Right lung (tissue), 5 donors: Measurements from ENCODE around the gene MID1. TPM values are rescaled to one million over a fixed set of nuclear protein-coding genes. Genes with fewer than 3 reads are reported as not detected.

ENCODE experiments used
- DNase-seq, 2 donors: peaks; one replicate each; pipeline ENCODE4 v3.0.0-alpha.2; 2013
- polyA plus RNA-seq, 5 donors: library from polyadenylated mRNA; unstranded; fragments of 120-200 nt; gene quantifications; one replicate each; pipeline versions ENCODE4 v1.2.1 to v1.2.3, GENCODE V29; 2013; ENCODE audit warnings: inconsistent platforms in 1 of 5, low replicate concordance in 1 of 5; ENCODE audit not compliant: insufficient read length in 5 of 5, insufficient read depth in 1 of 5

The MID1 gene
- polyA plus RNA-seq, 5 donors = 15.6 to 31.5 (median 24.5) TPM

DNA sequence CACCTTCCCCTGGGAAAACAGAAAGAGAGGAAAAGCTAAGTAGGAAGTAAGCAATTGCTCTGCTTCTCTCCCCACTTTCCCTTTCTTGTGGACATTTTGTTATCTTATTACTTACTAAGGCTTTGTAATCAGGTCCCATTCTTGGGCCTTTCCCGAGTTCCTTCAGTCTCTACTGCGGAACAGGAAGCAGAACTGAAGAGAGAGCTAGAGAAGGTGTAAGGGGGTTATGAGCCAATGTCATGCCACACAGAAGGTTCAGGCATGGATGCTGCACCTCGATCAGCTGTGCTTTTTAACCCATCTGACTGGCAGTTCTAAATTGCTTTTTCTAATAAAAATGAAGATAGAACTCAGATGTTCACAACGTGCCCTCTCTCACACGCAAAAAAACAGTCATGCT, 83.6 kb downstream of the MID1 start:
- no peak for DNase-seq

DNA sequence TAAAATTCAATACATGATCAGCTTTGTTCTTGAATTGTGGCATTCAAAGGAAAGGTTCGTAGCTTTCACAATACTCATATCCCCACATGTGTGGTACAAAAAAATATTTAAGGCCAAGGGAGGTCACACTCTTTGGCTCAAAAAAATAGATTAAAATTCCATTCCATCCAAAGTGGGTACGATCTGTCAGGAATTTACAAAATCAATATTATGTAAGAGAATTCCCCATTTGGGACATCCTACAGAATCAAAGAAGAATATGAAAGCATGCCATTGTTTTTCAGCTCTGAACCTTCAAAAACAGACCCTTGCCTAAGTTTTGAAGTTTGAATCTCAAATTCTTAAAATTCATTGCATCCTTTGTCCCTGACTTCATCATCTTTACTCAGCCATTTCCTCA, 85.8 kb downstream of the MID1 start:
- no peak for DNase-seq

DNA sequence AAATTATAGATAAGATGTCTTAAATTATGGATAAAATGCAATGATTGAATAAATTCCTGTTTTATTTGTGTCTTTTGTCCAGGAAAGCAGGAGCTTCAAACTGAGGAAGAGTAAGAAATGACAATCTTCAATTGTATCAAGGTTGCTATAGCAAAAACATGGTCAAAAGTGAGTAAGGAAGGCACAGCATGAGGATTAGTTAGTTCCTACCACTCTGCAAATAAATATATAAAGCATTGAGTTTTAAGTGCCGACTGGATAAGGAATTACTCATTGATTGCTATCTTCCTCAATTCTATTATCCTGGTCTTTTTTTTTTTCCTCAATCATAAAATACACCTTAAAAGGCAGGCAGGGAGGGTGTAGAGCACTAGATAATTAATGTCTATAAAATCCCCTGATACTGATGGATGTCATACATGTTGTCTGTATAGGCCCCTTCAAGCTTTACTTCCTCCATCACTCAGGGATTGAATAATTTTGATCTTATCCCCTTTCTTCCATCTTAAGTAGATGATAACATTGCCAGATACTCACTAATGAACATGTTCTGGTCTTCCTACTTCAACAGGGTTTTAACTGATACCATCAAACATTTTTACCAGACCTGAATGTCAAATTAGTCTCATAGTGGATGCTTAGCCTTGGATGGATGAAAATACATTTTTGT, 86.6 kb downstream of the MID1 start:
- DNase-seq = no peak

DNA sequence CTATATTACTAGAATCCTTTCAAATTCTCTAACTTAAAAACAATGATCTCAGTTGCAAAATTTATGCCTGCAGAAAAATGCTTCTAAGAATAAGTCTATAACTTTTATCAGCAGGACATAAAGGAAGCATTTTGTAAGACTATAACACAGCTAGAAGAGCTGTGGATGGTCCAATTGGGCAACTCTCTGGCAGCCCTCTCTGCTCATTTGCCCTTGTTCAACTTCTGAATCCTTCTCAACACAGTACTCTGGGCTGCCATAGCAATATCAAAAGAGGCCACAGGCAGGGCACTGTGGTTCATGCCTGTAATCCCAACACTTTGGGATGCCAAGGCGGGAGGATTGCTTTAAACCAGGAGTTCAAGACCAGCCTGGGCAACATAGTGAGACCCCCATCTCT, 88.5 kb downstream of the MID1 start:
- DNase-seq = no peak

DNA sequence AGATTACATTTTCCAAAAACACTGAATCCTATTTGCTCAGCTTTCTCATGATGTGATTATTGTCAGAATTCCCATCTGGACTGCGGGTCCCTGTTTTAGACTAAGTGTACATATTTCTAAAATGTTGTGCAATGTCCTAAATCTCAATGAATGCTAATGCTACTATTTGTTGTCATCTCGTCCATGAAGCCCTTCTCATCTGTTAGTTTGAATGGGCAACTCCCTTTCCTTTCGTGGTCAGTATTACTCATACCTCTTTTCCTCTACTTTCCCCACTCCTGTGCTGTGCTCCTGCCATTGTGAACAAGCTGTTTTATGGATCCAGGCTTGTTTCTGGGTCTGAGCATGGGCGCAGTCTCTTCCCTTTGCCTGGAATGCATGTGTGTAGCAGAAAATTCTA, 91.0 kb downstream of the MID1 start:
- DNase-seq = no peak

DNA sequence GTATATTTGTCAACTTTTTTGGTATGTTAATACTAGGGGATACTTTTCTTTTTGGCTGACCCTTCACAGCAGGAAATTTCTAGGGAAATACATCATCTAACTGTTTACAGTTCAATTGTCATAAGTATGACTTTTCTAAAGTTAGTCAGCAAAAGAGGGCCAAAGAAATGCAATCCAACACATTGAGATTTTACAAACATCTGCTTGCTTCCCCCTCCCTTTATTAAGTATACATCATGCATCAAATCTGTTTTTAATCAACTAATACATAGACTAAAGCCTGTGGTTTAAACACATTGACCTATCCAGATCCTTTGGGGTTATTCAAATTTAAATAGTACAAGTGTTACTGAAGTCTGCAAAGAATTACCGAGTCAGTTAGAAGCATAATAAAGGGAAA, 93.9 kb downstream of the MID1 start:
- DNase-seq = no peak

DNA sequence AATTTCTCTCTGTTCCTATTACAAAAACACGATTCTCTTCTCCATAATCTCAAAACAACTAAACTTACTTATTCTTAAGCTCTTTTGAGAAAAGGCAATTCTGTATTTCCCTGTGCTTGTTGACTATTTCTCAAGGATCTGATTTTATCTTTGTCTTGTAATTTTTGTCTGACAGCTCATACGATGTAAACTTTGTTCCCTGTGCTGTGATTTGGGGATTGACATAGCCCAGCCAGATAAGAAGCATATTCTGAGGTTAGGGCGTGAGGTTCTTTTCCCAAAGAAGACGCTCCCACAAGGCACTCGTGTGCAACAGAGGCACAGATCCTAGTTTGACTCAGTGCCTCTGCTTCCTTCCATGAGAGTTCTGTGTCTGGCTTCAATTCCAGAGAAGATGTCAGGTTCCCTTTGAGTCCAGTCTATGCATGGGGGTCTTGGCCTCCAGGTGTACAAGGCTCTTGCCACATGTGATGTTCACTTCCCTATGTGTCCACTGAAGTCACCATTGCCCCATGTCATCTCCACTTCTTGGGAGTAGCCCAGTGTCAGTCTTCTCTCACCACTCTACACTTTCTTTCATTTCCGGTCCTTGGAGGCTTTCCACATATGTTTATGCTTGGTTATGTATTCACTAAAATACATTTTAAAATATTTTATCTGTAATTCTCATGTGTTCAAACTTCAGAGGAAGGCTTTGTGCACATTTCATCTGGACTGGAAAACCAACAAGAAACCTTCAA, 94.8 kb downstream of the MID1 start:
- DNase-seq = no peak

DNA sequence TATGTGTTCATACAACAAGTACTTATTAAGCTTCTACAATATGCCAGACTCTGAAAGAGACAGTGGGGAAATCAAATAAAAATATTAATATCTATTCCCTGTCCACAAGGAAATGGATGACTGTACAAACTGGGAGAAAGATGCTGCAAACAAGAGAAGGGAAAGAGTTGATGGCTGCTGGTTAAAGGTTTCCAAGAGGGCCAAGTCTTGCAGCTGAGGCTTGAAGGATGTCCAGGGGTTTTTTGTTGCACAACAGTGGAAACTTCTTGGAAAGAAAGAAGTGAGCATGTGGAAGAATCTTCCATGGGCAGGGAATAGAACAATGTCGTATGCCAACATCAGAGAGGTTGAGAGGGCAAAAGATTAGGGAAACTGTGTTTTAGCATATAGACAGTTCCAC, 95.8 kb downstream of the MID1 start:
- DNase-seq = no peak

DNA sequence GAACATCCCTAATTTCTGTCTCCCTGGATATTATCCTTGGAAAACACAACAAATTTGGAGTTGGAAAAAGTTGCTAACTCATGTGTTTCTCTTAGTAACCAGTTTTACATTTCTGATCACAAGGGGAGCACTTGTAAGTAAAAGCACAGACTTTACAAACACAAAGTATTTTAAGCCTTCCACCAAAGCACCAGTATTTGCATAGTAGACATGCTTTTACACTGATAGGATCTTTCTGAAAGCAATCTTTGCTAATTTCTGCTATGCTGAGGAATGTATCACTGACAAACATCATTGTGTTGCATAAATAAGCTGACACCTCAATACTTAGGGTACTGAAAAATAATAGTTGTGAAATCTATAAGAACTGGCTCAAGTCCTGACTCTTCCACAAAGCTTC, 100.6 kb downstream of the MID1 start:
- DNase-seq = no peak

DNA sequence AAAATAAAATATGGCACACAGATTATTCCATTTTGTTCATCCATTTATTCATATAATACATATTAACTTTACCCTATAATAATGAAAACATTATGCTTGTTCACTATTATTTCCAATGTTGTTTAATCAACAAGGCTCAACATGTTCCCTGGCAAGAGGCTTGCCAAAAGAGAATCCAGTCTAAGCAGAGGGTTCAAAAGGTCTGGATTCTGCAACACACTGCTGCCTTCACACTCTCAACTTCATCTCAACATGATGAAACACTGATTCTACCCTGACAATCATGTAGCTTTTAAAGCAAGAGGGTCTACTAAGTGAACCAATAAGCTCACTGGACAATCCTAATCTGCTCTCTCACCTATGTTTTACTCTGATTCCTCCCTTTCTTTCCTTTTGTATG, 101.1 kb downstream of the MID1 start:
- no peak for DNase-seq

DNA sequence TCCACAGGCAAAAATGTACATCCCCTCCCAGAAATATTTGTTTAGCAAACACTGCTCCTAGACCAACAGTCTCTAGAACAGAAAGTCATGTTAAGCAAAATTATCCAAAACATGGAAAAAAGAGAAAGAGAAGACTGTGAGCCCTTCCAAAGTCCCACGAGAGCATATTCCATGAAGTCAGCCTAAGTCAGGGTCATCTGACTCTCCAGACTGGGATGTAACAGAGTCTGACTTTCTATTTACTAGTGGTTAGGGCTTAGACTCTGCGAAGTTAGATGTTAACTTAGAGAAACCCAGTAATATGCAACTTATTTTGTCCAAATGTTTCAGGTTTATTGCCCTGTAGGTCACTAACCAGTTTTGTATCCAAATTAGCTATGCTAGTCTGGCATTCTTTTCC, 102.3 kb downstream of the MID1 start:
- no peak for DNase-seq

DNA sequence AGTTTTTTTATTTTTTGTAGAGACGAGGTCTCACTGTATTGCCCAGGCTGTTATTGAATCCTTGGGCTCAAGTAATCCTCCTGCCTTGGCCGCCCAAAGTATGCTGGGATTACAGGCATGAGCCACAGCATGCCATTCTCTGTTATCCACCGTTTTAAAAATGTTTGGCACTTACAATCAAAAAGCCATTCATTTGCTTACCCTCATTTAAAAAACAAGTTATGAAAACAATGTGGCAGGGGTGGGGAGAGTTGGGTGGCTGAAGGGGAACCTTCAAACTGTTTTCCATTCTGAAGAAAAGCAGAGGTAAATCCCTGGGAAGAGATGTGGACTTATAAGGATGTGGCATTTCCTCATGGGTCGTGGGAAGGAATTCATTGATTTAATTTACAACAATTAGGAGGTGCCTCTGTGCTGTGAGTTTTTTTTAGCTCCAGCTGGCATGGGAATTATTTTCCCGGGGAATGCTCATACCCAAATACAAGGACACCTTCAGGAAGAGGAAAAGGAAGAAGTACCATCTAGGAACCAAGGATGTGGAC, 103.5 kb downstream of the MID1 start:
- no peak for DNase-seq

DNA sequence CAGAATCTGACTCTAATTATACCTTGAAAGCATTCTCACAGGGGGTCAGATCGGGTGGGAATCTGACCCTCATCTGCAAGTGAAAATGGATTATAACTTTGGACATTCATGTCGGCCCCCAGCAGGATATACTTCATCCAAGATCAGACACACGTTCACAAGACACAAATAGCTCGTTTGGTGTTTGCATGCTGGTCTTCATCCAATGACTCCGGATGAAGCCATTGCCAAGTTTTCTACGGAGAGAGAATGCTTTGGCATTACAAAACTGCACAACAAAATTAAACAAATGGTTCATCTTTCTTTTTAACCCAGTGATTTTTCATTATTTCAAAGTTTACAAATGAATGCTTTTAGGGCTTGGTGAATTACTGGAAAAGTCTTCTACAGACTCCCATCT, 105.5 kb downstream of the MID1 start:
- DNase-seq = peak; percentile 46 to 53

DNA sequence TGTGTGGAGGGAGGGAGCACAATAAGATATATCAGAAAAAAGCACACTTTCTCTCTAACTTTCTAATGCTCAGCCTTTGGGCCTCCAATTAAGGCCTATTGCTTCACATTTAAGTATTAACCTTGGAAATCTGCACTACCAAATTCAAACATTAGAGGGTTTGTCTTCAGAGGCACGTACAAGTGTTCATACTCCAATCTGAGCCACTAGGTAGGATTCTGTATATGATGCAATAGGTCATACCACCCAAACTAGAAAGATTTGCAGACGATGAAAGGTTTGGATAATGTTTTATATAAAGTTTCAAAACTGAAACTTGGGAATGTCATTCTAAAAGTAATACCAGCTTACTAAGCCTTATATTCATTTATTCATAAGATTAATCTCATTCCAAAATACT, 106.4 kb downstream of the MID1 start:
- no peak for DNase-seq

DNA sequence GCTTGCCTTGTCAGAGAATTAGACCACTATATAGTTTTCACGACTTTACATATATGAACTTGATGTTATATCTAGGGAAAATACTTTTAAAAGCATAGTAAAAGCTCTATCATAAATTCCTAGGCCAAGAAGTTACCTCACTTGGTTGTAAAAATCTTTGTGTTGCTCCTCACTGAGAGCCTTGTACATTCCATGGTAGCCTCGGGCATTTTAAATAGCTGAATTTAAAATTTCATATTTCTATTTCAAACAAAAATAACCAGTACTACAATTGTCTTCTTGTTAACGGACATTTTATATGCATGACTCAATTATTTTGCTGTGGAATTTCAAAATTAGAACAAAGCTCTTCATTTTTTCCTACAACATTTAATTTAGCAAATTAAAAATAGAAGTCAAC, 107.6 kb downstream of the MID1 start:
- DNase-seq = no peak

DNA sequence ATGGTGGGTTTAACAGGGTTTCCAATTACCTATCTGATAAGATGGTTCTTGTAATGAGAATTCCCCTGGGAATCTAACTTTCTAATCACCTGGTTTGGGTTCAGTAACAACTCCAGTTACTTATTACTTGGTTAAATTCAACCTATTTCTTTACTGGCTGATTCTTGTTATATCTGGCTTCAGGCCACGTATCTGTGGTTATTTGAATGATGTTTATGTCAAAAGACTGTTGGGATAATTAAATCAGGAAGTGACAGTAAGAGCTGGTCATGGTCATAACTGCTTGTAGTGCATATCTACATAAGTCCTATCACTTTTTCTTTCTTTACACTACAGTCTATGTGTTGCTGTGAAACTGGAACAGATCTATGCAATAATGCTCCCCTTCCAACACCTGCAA, 108.1 kb downstream of the MID1 start:
- no peak for DNase-seq

DNA sequence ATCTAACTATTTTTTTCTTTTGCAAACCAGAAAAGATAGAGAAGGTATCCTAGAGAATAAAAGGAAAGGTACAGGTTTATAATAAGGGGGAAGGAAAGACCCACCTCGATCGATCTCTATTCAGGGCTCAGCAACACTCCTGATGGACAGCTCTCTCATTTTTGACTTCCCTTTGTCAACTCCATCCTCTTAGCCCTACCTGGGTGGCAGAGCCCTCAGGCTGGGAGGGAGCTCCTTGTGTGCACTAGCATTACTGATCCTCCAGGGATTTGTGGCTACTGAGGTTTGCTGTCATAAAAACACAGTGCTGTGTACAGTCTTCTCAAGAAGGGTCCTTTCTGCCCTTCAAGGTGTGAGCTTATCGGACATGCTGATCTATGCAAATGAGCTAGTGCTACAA, 111.0 kb downstream of the MID1 start:
- DNase-seq = no peak

DNA sequence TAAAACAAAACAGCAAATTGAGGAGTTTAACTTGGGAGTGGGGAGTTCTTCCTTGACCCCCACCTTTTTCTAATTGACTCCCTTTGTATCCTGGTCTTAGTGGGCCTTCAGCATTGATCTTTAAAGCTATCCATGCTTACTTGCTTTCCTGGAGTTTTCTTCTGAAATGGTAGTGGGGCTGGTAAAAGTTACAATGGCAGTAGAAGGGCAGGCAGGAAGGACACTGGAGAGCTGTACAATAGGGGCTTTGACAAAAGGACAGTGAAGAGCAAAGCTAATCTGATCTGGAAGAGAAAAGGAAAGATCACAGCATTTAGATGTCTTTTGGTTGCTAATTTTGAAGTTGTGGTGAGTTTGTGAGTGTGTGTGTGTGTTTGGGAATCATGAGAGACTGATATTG, 111.5 kb downstream of the MID1 start:
- no peak for DNase-seq

DNA sequence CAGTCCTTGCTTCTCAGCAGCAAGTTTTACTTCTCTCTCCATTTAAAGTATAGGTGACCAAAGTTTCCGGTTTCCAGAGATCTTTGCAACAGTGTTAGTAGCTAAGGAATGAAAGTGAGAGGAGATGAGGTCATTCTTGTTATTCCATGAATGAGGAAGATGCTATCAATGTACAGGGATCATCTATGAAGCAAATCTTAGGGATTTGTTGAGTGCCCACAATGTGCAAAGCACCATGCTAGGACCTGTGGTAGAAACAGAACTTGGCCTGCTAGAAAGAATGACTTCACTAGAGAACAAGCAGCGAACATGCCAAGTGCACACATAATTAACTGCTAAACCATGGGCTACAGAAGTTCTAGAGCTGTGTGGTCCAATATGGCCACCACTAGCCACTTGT, 112.5 kb downstream of the MID1 start:
- DNase-seq = no peak

DNA sequence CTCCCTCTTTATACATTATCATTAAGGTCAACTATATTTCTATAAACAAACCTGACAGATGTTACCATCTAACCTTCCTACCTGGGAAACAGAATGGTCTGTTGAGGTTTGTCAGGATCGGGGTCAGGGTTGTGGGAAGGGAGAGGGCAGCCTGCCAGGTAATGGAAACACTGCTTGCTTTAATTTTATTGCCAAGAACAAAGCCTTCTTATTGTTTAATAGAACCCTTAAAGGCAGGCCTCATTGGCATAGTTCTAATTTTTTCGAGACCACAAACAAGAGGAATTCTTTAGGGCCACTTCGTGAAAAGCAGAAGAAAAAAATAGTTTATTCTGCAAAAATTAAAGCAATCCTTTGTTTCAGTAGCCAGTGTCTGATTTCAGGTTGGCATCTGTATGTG, 113.2 kb downstream of the MID1 start:
- no peak for DNase-seq

DNA sequence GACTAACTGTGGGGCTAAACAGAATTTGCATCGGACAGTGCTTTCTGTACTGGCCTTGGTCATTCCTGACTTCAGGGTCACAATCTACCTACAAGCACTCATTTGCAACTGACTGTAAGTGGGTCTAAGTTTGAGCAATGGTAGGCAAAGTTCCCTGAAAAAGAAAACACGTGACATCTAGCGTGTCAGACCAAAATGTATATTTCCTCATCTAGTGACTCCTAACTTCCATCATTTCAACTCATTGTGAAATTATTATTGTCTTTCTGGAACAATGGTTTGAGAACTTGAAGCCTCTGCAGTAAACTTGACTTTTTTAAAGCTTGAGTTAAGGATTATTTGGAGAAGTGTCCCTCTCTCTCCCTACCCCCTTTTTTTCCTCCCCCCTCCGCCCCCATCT, 113.6 kb downstream of the MID1 start:
- no peak for DNase-seq

DNA sequence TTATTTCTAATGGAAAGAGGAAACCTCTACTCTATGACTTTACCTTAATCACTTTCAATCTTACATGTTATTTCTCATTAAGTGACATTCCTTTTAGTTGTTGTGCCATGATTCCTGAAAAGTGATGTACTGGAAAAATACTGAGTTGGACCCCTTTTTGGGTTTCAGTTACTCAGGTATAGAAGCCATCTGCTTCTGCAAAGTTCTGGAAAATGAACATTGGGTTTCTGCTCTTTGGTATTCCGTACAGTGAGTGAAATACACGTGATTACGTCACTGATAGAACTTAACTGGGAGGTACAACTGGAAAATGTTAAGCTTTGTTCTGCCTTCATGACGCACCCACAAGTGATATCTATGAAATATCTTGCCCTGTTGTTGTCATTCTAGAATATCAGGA, 114.7 kb downstream of the MID1 start:
- DNase-seq = no peak

DNA sequence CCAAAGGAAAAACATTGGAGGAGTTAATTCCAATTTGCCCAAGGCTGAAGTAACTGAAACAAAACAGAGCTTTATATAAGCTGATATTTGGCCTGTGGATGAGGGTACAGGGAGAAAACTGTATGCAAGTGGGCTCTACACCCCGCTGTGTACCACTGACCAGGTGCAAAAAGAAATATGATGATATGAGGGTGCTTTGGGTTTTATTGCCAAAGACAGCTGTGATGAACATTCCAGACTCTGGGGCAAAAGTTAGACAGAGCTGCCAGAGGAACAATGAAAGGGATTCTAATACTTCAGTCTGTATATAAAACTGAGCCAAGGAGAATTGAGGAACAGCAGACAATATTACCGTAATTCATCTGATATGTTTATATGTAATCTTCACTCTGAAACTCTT, 117.4 kb downstream of the MID1 start:
- no peak for DNase-seq

DNA sequence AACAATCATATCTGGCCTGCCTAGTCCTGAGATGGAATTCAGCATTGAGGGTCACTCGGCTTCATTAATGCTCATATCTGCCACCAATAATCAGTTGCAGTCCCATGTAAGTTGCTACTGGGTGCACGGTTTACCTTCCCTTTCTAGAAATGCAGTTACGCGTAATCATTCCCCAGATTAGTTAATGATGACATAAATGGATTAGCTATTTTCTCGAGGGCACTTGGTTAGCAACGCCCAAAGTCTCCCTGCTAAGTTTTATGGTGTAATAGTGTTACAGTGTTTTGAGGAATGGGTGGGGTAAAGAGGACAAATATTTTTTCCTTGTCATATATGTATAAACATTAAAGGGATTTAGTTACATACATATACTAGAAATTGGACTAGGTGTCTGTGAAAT, 118.8 kb downstream of the MID1 start:
- no peak for DNase-seq
